Measurements from ENCODE around the gene CFAP73.
"Not testable (repeated sequence)": the region's sequence is repeated elsewhere in the genome, so short reads cannot be mapped to it uniquely, and the experiment has no call there.

CFAP73 gene

DNA sequence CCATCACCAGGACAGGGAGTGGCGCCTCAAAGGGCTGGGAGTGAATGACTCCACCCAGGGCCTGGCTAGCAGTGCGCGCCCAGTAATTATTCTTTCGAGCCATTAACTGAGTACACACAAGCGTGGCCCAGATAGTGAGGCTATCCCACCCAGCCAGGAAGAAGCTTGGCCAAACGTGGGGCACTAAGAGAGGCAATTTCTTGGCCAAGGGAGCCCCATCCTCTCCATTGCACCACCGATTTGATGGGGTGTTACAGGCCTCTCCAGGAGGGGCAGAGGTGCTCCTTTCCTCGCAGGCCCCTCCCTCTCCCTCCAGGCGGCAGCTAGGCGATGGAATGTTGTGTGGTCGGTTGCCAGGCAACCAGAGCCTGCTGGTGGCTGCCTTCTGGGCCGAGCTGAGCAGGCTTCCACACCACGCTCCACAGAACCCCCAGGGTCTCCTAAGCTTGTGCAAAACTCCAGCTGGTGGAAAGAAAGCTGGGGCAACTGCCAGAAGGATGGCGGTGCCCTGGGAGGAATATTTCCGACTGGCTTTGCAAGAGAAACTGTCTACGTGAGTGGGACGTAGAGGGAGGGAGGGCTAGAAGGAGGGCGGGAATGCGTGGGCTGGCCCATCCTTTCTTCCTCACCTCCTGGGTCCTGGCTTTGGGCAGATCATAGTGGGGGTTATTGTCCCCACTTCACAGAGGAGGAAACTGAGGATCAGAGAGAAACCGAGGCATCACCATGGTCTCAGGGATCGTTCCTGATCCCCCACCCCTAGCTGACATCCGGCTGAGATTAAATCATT is at the start of gene CFAP73:
Gene CFAP73 (plus strand): TSS at position 364 of the 790 bp plus-strand sequence. CDS start 134 bp downstream, at position 498.
- DNase-seq, result peak; percentile 25 to 30

DNA sequence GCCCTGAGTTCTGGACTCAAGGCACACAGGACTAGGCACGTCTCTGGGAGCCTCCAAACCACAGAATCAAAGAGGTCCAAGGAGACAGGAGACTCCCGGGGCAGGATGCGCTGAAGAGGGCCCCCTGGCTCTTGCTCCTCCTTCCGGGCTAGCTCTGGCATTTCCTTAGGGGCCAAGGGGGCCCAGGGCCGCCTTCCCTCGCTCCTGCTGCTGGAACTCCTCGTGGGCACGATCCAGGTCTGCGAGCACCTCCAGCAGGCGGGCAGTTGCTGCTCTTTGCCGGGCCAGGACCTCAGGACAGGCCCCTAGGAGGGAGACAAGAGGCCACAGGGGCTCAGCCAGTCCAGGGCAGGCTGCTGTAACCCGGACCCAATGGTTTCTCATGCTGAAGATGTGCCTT is 49.8 kb upstream of the CFAP73 start:
- no peak for DNase-seq

DNA sequence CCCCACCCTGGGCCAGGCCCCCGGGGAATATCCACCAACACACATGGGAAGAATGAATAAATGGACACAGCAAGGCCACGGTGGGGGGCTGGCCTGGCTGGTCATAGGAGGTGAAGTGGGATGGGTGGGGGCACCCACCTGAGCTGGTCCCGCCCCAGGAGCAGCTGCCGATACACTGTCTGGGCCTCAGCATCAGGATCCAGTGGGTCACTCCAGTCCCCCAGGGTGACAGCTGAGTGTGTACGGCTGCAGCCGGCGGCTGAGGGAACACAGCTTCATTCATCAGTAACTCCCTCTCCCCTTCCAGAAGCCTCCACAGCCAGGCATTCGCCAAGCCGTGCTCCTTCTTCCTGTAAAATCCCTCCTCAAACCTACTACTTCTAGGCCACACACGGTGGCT is 47.8 kb upstream of the CFAP73 start:
- DNase-seq, result no peak

DNA sequence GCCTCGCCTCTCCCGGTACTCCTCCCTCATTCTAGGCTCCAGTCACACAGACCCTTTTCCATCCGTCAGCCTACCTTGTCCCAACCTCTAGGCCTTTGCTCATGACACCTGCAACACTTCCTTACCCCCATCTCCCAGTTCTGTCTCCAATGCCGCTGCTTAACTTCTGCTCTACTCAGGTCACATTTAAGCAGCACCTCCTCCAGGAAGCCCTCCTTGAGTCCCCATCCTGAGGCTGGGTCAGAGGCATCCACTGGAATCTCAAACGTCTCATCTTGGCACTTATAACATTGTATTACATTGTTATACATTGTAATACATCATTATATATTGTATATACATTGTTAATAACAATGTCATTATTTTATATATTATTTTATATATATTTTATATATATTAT is 46.7 kb upstream of the CFAP73 start:
- no peak for DNase-seq

DNA sequence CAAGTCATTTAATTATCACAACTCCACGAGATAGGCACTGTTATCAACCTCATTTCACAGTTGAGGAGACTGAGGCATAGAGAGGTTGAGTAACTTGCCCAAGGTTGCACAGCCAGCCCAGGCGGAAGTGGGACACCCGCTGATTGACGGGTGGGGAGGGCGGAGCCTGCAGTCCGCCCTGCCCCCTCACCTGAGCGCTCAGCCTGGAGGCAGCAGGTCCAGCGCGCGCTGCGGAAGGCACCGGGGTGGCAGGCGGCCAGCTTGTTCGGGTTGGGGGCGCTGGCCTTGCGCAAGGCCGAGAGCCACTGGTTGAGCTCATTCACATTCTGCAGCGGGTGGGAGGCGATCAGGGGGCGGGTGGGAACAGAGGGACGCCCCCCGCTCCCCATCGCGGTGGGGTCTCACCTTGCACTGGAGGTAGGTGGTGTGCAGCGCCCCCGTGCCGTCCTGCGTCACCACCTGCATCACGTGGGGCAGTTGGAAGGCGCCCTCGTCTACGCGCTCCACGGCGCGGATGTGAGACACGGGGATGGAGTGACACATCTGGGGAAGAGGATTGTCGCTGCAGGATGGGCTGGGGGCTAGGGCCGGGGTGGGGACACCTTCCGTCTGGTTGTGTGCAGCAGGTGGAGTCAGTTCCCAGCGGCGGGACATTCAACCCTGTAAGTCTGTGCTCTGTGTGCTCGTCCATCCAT is 45.6 kb upstream of the CFAP73 start:
- DNase-seq, result no peak

DNA sequence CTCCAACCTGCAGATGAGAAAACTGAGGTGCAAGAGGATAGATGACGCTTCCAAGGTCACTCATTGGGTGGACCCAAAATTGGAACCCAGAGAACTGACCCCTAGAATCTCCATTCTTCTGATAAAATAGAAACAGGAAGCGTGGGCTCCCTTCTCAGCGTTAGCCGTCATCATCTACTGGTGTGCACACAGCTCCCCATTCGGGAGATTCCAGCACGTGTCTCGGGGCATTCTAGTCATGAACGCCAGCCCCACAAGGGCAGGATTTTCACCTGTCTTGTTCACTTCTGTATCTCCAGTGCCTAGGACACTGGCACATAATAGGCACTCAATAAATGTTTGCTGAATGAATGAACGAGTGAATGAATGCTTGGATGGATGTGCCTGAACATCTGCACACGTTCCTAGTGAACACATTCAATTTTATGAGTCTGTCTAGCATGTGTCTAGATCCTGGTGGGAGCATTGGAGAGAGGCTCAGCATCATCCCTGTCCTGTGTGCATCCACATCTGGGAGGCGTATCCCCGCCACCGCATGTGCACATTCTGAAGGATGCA is 44.5 kb upstream of the CFAP73 start:
- no peak for DNase-seq

DNA sequence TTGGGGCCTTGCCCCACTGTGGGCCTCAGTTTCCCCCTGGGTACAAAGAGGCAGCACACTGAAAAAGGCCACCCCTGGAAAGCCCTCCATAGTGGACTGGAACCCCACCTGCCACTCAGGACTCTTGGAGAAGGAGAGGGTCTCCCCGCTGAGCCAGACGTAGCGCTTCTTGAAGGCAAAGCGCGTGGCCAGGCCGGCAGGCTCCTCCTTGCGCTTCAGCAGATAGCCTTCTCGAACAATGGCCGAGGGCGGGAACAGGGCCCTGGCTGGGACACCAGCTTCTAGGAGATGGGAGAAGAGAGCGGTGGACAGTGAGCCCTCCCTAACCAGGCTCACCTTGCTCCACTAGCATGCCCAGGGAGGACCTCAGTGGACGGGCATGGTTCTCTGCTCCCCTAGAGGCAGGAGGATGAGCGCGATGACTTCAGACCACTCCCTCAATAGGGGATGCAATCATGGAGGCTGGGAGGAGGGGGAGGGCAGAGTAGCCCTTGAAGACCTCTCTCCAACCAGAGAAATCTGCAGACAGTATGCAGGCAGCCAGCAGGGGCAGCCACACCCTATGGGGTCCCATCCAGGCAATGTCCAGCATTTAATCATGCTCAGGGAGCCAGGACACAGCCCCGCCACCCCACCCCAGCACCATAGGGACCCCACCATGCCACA is 43.8 kb upstream of the CFAP73 start:
- no peak for DNase-seq

DNA sequence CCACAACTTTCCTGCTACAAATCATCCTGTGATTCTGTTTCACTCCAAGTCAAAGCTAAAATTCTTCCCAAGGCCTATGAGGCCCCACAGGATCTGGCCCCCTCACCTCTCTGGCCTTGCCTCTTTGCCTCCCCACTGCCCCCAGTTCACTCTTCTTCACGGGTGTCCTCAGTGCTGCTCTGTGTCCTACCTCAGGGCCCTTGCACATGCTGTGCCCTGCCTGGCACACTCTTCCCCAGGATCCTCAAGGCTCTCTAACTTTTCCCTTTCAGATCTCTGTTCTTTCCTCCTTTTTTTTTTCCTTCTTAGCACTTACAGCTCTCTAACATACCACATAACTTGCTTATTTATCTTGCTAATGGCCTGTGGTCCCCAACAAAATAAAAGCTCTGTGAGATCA is 43.2 kb upstream of the CFAP73 start:
- DNase-seq, result no peak

DNA sequence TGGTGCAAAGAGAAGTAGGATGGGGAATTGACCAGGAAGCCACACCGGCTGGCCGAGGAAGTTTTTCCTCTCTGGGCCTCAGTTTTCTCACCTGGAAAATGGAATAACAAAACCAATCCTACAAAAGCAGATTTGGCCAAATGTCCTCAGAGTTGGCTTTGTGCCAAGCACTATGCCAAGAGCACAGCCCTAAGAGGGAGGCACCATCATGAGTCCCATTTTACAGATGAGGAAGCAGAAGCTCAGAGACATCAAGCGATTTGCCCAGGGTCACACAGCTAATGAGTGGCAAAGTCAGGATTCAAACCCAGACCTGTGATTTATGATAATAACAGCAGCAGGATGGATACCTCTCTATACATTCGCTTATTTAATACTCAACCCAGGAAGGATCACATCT is 41.2 kb upstream of the CFAP73 start:
- DNase-seq, result no peak

DNA sequence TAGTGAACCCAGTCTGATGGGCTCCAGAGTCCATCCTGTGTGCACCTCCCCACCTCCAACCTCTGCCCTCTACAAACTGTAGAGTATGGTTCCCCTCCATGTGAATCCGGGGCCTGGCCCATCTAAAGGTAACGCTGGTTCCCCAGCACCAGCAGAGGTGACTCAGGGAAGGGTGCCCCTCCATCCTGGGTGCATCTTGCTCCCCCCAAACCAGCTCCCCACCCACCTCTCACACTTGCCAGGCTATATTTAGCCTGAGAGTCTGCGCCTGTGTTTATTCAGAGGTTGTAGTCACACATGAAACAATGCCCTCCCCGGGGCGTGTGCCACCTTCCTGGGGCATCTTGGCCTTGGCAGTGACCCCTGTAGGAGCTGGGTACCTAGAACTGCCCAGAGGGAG is 40.2 kb upstream of the CFAP73 start:
- no peak for DNase-seq

DNA sequence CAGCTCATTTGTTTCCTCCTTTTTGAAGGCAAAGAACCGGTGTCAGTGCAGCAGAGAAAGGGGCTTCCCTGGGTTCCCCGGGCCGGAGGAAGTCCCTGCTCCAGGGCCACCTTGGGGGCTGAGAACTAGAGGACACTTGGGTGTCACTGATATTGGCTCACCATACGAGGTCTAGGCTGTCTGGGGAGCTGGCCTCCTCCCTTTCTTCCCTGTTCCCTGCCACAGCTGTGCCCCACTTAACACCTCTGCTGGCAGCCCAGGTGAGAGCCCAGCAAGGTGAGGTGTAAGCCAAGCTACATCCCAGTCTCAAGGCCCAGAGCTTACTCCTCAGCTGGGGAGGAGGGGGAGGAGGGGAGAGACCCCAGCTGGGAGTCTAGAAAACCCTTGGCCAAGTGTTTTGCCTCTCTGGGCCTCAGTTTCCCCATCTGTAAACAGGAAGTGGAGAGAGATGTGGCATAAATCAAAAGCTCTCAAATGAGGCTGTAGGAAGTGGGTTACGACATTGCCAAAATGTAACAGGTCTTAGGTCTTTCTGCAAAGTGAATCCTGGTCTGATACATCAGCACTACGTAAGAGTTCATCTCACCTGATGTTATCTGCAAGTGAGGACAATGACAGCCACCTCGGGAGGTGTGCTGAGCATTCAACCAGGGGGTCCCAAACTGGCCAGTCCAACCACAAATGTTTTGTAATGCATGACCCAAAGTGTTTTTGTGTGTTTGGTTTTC is 39.5 kb upstream of the CFAP73 start:
- DNase-seq, result no peak

DNA sequence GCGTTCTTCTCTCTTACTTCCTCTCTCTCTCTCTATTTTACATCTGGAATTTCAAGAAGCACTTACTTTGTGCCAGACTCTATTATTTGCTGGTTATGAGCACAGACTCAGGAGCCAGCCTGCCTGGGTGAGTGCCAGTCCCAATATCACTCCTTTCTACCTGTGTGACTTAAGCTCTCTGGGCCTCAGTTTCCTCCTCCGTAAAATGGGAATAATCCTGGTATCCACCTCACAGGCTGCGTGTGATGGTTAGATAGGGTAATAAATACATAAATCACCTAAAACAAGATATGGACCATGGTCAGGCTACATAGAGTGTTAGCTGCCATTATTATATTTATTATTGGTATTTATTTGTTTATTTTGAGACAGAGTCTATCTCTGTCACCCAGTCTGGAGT is 38.3 kb upstream of the CFAP73 start:
- no peak for DNase-seq

DNA sequence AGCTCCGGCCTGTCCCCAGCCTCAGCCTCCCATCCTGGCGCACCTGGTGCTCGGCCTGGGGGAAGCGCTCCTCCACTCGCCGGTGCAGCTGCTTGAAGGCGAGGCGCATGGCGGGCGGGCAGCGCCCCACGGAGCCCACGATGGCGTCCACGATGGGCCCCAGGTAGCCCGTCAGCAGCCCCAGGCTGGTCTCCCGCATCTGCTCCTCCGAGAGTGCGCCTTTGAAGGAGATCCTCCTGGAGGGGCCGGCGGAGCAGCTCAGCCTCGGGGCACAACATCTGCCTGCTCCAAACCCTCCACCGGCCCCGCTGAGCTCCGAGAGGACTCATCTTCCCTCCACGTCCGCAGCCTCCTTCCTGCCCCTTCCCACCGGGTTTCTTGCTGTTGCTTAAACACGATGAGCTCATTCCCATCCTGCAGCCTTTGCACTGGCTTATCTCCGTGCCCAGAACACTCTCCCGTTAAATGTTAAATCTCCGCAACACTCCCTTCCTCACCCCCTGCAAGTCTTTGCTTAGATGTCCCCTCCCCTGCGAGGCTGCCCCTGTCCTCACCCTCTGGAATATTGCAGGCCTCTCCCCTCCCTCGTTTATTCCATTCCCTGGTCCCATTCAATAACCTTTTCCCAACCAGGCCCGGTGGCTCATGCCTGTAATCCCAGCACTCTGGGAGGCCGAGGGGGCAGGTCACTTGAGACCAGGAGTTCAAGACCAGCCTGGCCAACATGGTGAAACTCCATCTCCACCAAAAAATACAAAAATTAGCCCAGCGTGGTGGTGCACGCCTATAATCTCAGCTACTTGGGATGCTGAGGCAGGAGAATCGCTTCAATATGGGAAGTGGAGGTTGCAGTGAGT is 37.3 kb upstream of the CFAP73 start:
- DNase-seq, result no peak

DNA sequence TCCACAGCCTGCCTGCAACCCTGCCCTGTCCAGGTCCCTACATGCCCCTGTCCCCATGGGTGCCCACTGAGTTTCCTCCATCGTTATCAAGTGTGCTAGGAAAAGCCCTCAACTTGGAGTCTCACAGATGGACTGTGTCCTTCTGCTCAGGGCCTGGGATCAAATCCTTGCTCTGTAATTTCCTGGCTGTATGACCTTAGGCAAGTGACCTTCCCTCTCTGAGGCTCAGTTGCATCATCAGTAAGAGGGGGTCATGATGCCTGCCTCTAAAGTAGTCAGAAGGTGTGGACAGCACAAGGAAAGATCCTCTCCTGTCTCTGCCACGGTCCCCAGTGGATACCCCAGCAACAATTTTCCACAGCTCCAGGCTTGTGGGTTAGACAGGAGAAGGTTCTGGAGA is 36.1 kb upstream of the CFAP73 start:
- DNase-seq, result no peak

DNA sequence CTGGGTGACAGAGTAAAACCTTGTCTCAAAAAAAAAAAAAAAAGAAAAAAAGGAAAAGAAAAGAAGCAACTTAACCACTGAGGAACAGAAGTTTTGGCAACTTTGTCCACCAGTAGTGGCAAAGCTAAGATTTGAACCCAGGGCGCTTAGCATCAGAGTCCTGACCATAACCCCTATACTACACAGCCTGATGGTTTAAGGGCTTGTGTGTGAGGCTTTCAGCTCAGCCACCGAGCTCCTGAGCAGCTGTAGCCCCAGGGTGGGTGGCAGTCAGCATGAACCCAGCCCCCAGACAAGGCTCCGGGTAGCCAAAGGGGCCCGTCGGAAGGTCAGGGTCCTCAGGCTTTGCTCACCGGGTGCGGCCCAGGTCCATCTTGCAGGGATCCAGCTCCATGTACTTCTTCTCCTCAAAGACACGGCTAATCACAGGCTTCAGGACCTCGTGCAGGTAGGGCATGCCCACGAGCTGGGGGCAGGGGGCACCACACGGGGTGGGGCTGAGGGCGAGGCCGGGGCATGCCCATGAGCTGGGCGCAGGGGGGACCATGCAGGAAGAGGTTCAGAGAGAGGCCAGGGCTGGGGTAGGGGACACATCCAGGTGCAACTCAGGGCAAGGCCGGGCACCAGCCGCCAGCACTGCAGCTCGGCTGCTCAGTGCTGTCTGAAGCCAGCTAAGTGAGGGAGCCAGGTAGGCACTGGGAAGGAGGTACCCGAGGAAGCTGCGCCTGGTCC is 34.9 kb upstream of the CFAP73 start:
- DNase-seq, result no peak

DNA sequence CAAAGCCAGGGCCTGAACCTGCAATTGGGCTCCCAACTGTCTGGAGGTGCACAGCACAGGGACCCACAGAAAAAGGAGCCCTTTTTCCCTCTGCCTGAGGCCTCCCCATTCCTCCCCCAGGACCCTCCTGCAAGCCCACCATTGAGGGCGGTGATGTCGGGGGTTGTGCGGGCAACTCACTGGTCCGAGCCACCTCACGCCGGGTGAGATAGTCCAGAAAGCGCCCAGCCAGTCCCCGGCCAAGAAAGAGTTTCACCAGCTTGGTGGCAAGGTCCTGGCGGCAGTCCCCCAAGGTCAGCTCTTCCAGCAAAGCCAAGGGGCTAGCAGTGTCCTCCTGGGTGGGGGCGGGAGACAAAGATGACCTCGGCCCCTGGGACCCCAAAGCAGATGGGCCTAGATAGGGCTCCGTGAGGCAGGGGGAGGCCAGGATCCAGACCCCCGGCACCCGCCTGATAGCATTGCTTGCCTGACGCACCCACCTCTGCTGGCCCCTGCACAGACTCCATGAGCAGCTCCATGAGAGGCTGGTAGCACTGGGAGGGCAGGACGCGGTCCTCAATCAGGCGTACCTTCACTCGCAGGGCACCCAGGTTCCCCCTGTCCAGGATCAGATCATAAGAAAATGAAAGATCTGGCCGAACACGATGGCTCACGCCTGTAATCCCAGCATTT is 33.9 kb upstream of the CFAP73 start:
- no peak for DNase-seq

DNA sequence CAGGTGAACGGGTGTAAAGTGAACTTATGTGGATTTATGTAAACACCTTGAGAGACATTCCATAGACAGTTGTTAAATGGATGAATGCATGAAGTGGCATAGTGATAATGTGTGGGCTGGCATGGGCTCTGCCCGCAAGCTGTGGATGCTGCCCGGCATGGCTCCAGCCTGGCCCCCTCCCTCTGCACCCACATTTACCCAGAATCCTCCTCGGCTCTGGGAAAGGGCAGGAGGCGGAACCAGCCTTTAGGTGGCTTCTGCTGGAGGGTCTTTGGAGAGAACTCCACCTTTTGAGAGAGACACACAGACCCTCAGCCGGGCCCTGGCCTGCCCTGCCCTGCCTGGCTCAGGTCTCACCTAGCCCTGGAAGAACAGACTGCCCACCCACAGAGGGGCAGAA is 32.6 kb upstream of the CFAP73 start:
- no peak for DNase-seq

DNA sequence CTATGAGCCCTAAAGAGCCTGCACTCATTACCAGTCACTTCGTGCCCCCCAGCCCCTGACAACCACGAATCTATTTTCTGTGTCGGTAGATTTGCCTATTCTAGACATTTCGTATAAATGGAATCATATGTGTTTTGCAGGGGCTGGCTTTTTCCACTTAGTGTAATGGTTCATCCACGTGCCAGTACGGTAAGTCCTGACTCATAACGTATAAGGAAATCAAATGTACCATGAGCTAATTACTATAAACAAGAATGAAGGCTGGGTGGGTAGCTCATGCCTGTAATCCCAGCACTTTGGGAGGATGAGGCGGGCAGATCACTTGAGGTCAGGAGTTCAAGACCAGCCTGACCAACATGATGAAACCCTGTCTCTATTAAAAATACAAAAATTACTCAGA is 31.8 kb upstream of the CFAP73 start:
- DNase-seq, result not testable (repeated sequence)

DNA sequence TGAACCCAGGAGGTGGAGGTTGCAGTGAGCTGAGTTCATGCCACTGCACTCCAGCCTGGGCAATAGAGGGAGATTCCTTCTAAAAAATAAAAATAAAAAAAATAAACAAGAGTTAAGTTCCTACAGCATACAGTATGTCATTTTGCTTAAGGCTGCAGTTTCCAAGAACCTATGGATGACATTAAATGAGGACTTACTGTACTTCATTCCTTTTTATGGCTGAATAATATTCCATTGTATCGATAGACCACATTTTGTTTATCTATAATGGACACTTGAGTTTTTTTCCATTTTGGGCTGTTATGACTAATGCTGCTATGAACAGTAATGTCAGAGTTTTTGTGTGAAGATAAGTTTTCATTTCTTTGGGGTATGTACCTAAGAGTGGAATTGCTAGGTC is 31.4 kb upstream of the CFAP73 start:
- no peak for DNase-seq

DNA sequence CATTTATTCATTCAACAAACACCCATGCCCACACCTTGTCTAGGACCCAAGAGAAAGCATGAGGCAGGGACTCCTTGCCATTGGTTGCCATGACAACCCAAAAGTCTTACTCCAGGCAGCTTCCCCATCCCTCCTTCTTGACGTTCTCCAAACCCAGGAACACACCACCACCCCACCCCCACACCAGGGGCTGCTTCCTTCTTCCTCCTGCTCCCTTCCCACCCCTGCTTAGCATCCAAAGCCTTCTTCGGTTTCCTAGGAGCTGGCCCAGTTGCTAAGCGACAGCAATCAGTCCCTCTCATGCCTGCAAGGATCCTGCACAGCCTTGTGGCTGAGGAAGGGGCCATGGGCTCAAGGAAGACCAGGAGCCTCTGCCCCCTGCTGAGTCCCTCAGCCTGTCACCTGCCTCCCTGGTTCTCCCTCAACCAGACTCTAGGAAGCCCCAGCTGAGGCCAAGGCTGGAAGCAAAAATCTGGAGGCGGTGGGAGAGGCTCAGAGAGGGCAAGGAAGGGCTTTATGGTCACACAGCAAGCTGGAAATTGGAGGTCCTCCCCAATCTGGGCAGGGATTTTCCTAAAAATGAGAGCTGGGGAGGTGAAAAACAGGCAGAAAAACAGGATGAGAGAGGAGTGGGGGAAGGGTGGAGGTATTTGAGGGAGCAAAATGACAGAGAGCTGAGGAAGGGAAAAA is 29.4 kb upstream of the CFAP73 start:
- DNase-seq, result no peak
